SU-DHL-6 (cell line): Measurements from ENCODE around the gene TANGO6.

Experiments used
- H2AFZ ChIP-seq: fragments of 200-600 bp; sonication (generic); 2 replicates; pipeline ENCODE4 v1.6.1; 2014; ENCODE audit warnings: low read depth, mild to moderate bottlenecking, moderate library complexity, mixed read lengths, antibody characterized with exemption, low read length; ENCODE audit not compliant: severe bottlenecking
- H3F3A ChIP-seq: fragments of 200-600 bp; shearing (Covaris generic); 2 replicates; pipeline ENCODE4 v1.6.0; 2016; ENCODE audit warnings: antibody characterized with exemption, mild to moderate bottlenecking; ENCODE audit not compliant: insufficient read depth
- H3K27ac ChIP-seq: fragments of 200-600 bp; sonication (generic); 2 replicates; pipeline ENCODE4 v1.5.1; 2016; ENCODE audit warnings: low read depth, mild to moderate bottlenecking, low read length, moderate library complexity, mixed read lengths
- H3K27me3 ChIP-seq: fragments of 200-600 bp; sonication (generic), shearing (Covaris generic); 2 replicates; pipeline ENCODE4 v1.6.0; 2014; ENCODE audit warnings: mild to moderate bottlenecking, low read length
- H3K36me3 ChIP-seq: fragments of 200-600 bp; sonication (generic); 2 replicates; pipeline ENCODE4 v1.6.1; 2014; ENCODE audit warnings: mild to moderate bottlenecking, low read length, mixed read lengths
- H3K4me2 ChIP-seq: fragments of 300-600, 200-600 bp; shearing (Covaris generic), sonication (generic); 2 replicates; pipeline ENCODE4 v1.6.0; 2014; ENCODE audit warnings: low read length, low read depth, mild to moderate bottlenecking; ENCODE audit not compliant: poor library complexity, severe bottlenecking
- H3K4me3 ChIP-seq: fragments of 200-600 bp; sonication (generic); 2 replicates; pipeline ENCODE4 v1.5.1; 2014; ENCODE audit warnings: antibody characterized with exemption, low read length, mild to moderate bottlenecking, mixed read lengths; ENCODE audit not compliant: insufficient read depth, poor library complexity, severe bottlenecking
- H3K79me2 ChIP-seq: fragments of 200-600 bp; sonication (generic); 2 replicates; pipeline ENCODE4 v1.6.1; 2014; ENCODE audit warnings: mild to moderate bottlenecking, low read length, moderate library complexity; ENCODE audit not compliant: insufficient read depth
- H3K9ac ChIP-seq: fragments of 200-600 bp; sonication (generic); 2 replicates; pipeline ENCODE4 v1.7.0; 2014; ENCODE audit warnings: mild to moderate bottlenecking, low read length
- H3K9me2 ChIP-seq: fragments of 200-600 bp; sonication (generic); replicated peaks from 2 replicates; pipeline ENCODE4 v1.6.1; 2014; ENCODE audit warnings: low read length; ENCODE audit not compliant: insufficient read depth
- H3K9me3 ChIP-seq: fragments of 200-600 bp; sonication (generic); 2 replicates; pipeline ENCODE4 v1.6.1; 2014; ENCODE audit warnings: low read length, mixed read lengths; ENCODE audit not compliant: insufficient read depth
- H4K20me1 ChIP-seq: fragments of 200-600 bp; sonication (generic); 2 replicates; pipeline ENCODE4 v1.6.1; 2014; ENCODE audit warnings: low read depth, mild to moderate bottlenecking, antibody characterized with exemption, low read length, moderate library complexity, mixed read lengths
- CTCF ChIP-seq: fragments of 200-600 bp; sonication (generic); IDR thresholded peaks from one replicate; pipeline ENCODE4 v1.5.1; 2017; ENCODE audit warnings: antibody characterized with exemption, mild to moderate bottlenecking, low read length, moderate library complexity; ENCODE audit not compliant: insufficient read depth, poor library complexity, severe bottlenecking
- EZH2phosphoT487 ChIP-seq: fragments of 200-600 bp; sonication (generic), shearing (Covaris generic); conservative IDR thresholded peaks from 2 replicates; pipeline ENCODE4 v1.6.1; 2018; ENCODE audit warnings: mild to moderate bottlenecking, antibody characterized with exemption, low read length, moderate library complexity, mixed read lengths

The TANGO6 gene

GRCh38 chr16:68995011-68995504, 151.7 kb downstream of the TANGO6 start:
- no peak overlapping the region for H3K27ac ChIP-seq
- H3K9me2 ChIP-seq, result no peaks in the 10 kb centered on the region
- H3K27me3 ChIP-seq, result no peaks in the 10 kb centered on the region

DNA sequence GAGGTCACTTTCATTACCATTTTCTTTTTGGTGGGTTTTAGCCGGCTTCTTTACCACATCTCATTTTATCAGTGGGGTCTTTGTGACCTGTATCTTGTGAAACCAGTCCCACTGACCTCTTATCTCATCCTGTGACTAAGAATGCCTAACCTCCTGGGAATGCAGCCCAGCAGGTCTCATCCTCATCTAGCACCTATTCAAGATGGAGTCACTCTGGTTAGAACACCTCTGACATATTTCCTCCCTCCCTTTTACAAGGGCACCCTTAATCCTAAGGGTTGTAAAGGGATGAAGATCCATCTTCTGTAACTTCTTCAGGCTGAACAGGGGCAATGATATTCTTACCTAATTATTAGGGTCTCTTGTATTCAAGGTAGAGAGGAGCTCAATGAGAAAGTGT, 154.2 kb downstream of the TANGO6 start:
- no peaks in the 10 kb centered on the region for H3K79me2 ChIP-seq
- H3K27ac ChIP-seq, result no peak overlapping the region
- H3K4me2 ChIP-seq, result no peak overlapping the region
- H3K9me3 ChIP-seq, result no peaks in the 10 kb centered on the region
- no peak overlapping the region for H2AFZ ChIP-seq
- no peaks in the 10 kb centered on the region for H4K20me1 ChIP-seq
- TF ChIP-seq CTCF, result no peak
- TF ChIP-seq EZH2phosphoT487, result no peak
- peaks cover 14% of the 10 kb centered on the region for H3K36me3 ChIP-seq
- no peak overlapping the region for H3K9ac ChIP-seq
- no peak overlapping the region for H3K4me3 ChIP-seq
- H3K9me2 ChIP-seq, result no peaks in the 10 kb centered on the region
- no peaks in the 10 kb centered on the region for H3F3A ChIP-seq
- no peaks in the 10 kb centered on the region for H3K27me3 ChIP-seq

More at GRCh38 chr16:68995011-68995504, 151.7 kb downstream of the TANGO6 start:
- Histone ChIP-seq H4K20me1 (no peaks in the 10 kb centered on the region), H3K79me2 (no peaks in the 10 kb centered on the region), H3K9me3 (no peaks in the 10 kb centered on the region), H3K36me3 (peaks cover 3% of the 10 kb centered on the region; the same call in 1 of the 2 replicates), H3F3A (no peaks in the 10 kb centered on the region), H2AFZ (no peak overlapping the region), H3K9ac (no peak overlapping the region), H3K4me3 (no peak overlapping the region), H3K4me2 (no peak overlapping the region)
- no peak for TF ChIP-seq EZH2phosphoT487

DNA sequence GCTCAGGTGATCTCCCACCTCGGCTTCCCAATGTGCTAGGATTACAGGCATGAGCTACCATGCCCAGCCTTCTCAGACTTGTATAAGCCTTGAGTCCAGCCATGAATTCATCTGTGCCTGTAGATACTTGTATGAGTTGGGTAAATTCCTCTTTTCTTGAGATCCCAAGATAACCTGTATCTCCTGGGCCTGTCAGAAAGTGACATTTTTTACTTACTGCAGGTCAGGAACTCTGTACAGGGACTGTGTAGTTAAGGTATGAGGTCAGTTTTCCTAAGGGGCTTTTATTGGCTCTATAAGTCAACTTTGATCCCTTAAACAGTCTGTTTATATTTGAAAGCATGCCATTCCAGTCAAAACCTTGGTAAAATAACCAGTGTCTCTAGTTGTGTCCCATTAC, 155.8 kb downstream of the TANGO6 start:
- Histone ChIP-seq H3K4me2 (no peak overlapping the region), H3K9me3 (peaks cover 9% of the 10 kb centered on the region; the same call in 1 of the 2 replicates), H3K27ac (no peak overlapping the region), H3K4me3 (no peak overlapping the region), H4K20me1 (no peaks in the 10 kb centered on the region), H3K9ac (no peak overlapping the region), H3K79me2 (no peaks in the 10 kb centered on the region), H3K36me3 (peaks cover 23% of the 10 kb centered on the region), H3F3A (no peaks in the 10 kb centered on the region), H3K9me2 (no peaks in the 10 kb centered on the region), H3K27me3 (no peaks in the 10 kb centered on the region), H2AFZ (no peak overlapping the region)
- TF ChIP-seq EZH2phosphoT487, result no peak
- TF ChIP-seq CTCF, result no peak

GRCh38 chr16:69003500-69003899, 160.2 kb downstream of the TANGO6 start:
- Histone ChIP-seq H3K4me2 (no peak overlapping the region), H3K9ac (no peak overlapping the region), H3K27me3 (no peaks in the 10 kb centered on the region), H3K9me3 (peaks cover 9% of the 10 kb centered on the region; the same call in 1 of the 2 replicates), H4K20me1 (no peaks in the 10 kb centered on the region), H3F3A (no peaks in the 10 kb centered on the region), H3K36me3 (peaks cover 23% of the 10 kb centered on the region), H3K4me3 (no peak overlapping the region), H3K79me2 (no peaks in the 10 kb centered on the region), H3K27ac (no peak overlapping the region), H3K9me2 (no peaks in the 10 kb centered on the region), H2AFZ (no peak overlapping the region)
- TF ChIP-seq CTCF (no peak), EZH2phosphoT487 (no peak)
